IMR-90 (cell line): ENCODE measurements around the gene P2RX3. TPM values are rescaled to one million over a fixed set of nuclear protein-coding genes. Genes with fewer than 3 reads are reported as not detected.
A peak's percentile ranks its signal among the peaks of the same experiment; 100 is the strongest.

Source experiments
- ATAC-seq: fragments of 200-7000 bp; cut with Tn5 transposase; 2 replicates; pipeline ENCODE4 v1.9.1; 2020; ENCODE audit warnings: low read depth, mild to moderate bottlenecking, moderate library complexity
- BruUV-seq: library from RNA; stranded (reverse); fragments of 400-500 nt; replicated peaks from 2 replicates; lab custom pipeline; 2021; lab: Mats Ljungman, UMichigan
- CTCF ChIA-PET: fragments of 300-600 bp; formaldehyde crosslinking; extraction: SDS; loops from one replicate; lab custom pipeline; 2021; ENCODE audit warnings: antibody characterized with exemption; lab: Yijun Ruan, JAX
- POLR2A ChIA-PET: fragments of 300-600 bp; sonication (Branson Sonifier 250); formaldehyde crosslinking; loops from one replicate; lab custom pipeline; 2022; ENCODE audit warnings: antibody characterized with exemption; ENCODE audit not compliant: unreplicated experiment; lab: Charles Lee
- DNase-seq: peaks from one replicate; pipeline ENCODE4 v3.0.0; 2013
- H2AFZ ChIP-seq: replicated peaks from 2 replicates; pipeline ENCODE3; 2013; ENCODE audit warnings: low read length, mild to moderate bottlenecking; ENCODE audit not compliant: poor library complexity
- H2AK5ac ChIP-seq: 2 replicates; pipeline ENCODE4 v1.6.1; 2013; ENCODE audit warnings: low read depth, low read length, inconsistent platforms
- H2AK9ac ChIP-seq: replicated peaks from 2 replicates; pipeline ENCODE3; 2013; ENCODE audit warnings: mild to moderate bottlenecking, low read depth, low read length, moderate library complexity; ENCODE audit not compliant: poor library complexity
- H2BK120ac ChIP-seq: 2 replicates; pipeline ENCODE4 v1.6.1; 2013; ENCODE audit warnings: low read depth, low read length, inconsistent platforms
- H2BK15ac ChIP-seq: 3 replicates; pipeline ENCODE4 v1.6.1; 2013; ENCODE audit warnings: low read depth, low read length, inconsistent platforms
- H2BK20ac ChIP-seq: 2 replicates; pipeline ENCODE4 v1.6.1; 2013; ENCODE audit warnings: low read depth, mild to moderate bottlenecking, inconsistent platforms, low read length, moderate library complexity
- H2BK5ac ChIP-seq: 2 replicates; pipeline ENCODE4 v1.6.1; 2013; ENCODE audit warnings: mild to moderate bottlenecking, low read depth, low read length, inconsistent platforms; ENCODE audit not compliant: poor library complexity, severe bottlenecking
- H3K14ac ChIP-seq: replicated peaks from 2 replicates; pipeline ENCODE4 v1.6.1; 2013; ENCODE audit warnings: low read depth, low read length, inconsistent platforms
- H3K18ac ChIP-seq: 2 replicates; pipeline ENCODE4 v1.6.1; 2013; ENCODE audit warnings: low read depth, low read length, control low read depth
- H3K23ac ChIP-seq: 2 replicates; pipeline ENCODE4 v1.6.1; 2013; ENCODE audit warnings: low read depth, low read length, inconsistent platforms
- H3K27ac ChIP-seq: 2 replicates; pipeline ENCODE4 v1.5.1; 2013; ENCODE audit warnings: mild to moderate bottlenecking, control low read depth, low read length; ENCODE audit not compliant: insufficient read depth
- H3K27me3 ChIP-seq: 2 replicates; pipeline ENCODE4 v1.6.1; 2013; ENCODE audit warnings: low read length; ENCODE audit not compliant: control insufficient read depth, insufficient read depth
- H3K36me3 ChIP-seq: 2 replicates; pipeline ENCODE4 v1.6.1; 2013; ENCODE audit warnings: low read length, mixed read lengths; ENCODE audit not compliant: control insufficient read depth, insufficient read depth
- H3K4ac ChIP-seq: 2 replicates; pipeline ENCODE4 v1.6.1; 2013; ENCODE audit warnings: low read depth, low read length, inconsistent platforms
- H3K4me1 ChIP-seq: 2 replicates; pipeline ENCODE4 v1.6.1; 2013; ENCODE audit warnings: low read length, mixed read lengths; ENCODE audit not compliant: control insufficient read depth, insufficient read depth
- H3K4me2 ChIP-seq: 2 replicates; pipeline ENCODE4 v1.6.1; 2013; ENCODE audit warnings: low read depth, mild to moderate bottlenecking, control low read depth, low read length, moderate library complexity
- H3K4me3 ChIP-seq: 2 replicates; pipeline ENCODE4 v1.5.1; 2013; ENCODE audit warnings: low read depth, mild to moderate bottlenecking, control low read depth, low read length, moderate library complexity; ENCODE audit not compliant: insufficient read depth
- H3K56ac ChIP-seq: 2 replicates; pipeline ENCODE4 v1.6.1; 2013; ENCODE audit warnings: low read length, inconsistent platforms; ENCODE audit not compliant: insufficient read depth; ENCODE audit errors: extremely low read depth
- H3K79me1 ChIP-seq, 2 experiments: 2 replicates each; pipeline ENCODE4 v1.6.1; 2013; ENCODE audit warnings: low read length in 2 of 2, inconsistent platforms in 1 of 2, low read depth in 1 of 2
- H3K9ac ChIP-seq: 2 replicates; pipeline ENCODE4 v1.6.1; 2013; ENCODE audit warnings: low read depth, low read length, control low read depth
- H3K9me1 ChIP-seq: 2 replicates; pipeline ENCODE4 v1.6.1; 2013; ENCODE audit warnings: low read length, inconsistent platforms; ENCODE audit not compliant: insufficient read depth
- H3K9me3 ChIP-seq: 2 replicates; pipeline ENCODE4 v1.6.1; 2013; ENCODE audit warnings: low read length; ENCODE audit not compliant: control insufficient read depth, insufficient read depth
- H4K20me1 ChIP-seq: 2 replicates; pipeline ENCODE4 v1.6.1; 2013; ENCODE audit warnings: low read length, inconsistent platforms; ENCODE audit not compliant: insufficient read depth
- H4K5ac ChIP-seq: 2 replicates; pipeline ENCODE4 v1.6.1; 2013; ENCODE audit warnings: mild to moderate bottlenecking, low read depth, low read length, control low read depth
- H4K8ac ChIP-seq, 2 experiments: 2 replicates each; pipeline ENCODE4 v1.6.1; 2013; ENCODE audit warnings: low read depth in 2 of 2, low read length in 2 of 2, control low read depth in 1 of 2, inconsistent platforms in 1 of 2
- H4K91ac ChIP-seq: 2 replicates; pipeline ENCODE4 v1.6.1; 2013; ENCODE audit warnings: low read depth, low read length, inconsistent platforms; ENCODE audit not compliant: insufficient read depth
- BHLHE40 ChIP-seq: fragments of 150-350 bp; IDR thresholded peaks from 2 replicates; pipeline ENCODE4 v1.6.1; 2016; ENCODE audit warnings: mild to moderate bottlenecking, low read depth, low read length
- CEBPB ChIP-seq: IDR thresholded peaks from 2 replicates; pipeline ENCODE4 v1.6.1; 2012; ENCODE audit warnings: low read depth, low read length, improper control_type of control experiment
- CHD1 ChIP-seq: IDR thresholded peaks from 2 replicates; pipeline ENCODE4 v1.6.1; 2012; ENCODE audit warnings: low read depth, low read length, improper control_type of control experiment
- CTCF ChIP-seq: conservative IDR thresholded peaks from 2 replicates; pipeline ENCODE4 v1.5.1; 2012; ENCODE audit warnings: mild to moderate bottlenecking, low read depth, low read length, improper control_type of control experiment
- ELK1 ChIP-seq: fragments of 150-350 bp; IDR thresholded peaks from 2 replicates; pipeline ENCODE4 v1.6.1; 2016; ENCODE audit warnings: low read depth, mild to moderate bottlenecking, low read length, moderate library complexity, borderline replicate concordance
- FOS ChIP-seq: fragments of 150-350 bp; IDR thresholded peaks from 2 replicates; pipeline ENCODE4 v1.6.1; 2016; ENCODE audit warnings: low read depth, low read length
- MAFK ChIP-seq: IDR thresholded peaks from 2 replicates; pipeline ENCODE4 v1.6.1; 2012; ENCODE audit warnings: low read depth, low read length, improper control_type of control experiment
- MAZ ChIP-seq: IDR thresholded peaks from 2 replicates; pipeline ENCODE4 v1.6.1; 2012; ENCODE audit warnings: low read depth, mild to moderate bottlenecking, low read length, improper control_type of control experiment, moderate library complexity, borderline replicate concordance
- MXI1 ChIP-seq: IDR thresholded peaks from 2 replicates; pipeline ENCODE4 v1.6.1; 2012; ENCODE audit warnings: low read depth, mild to moderate bottlenecking, low read length, moderate library complexity, borderline replicate concordance
- NFE2L2 ChIP-seq: fragments of 150-350 bp; IDR thresholded peaks from 2 replicates; pipeline ENCODE4 v1.6.1; 2016; ENCODE audit warnings: low read depth, mild to moderate bottlenecking, low read length
- POLR2A ChIP-seq: IDR thresholded peaks from 2 replicates; pipeline ENCODE4 v1.6.1; 2012; ENCODE audit warnings: mild to moderate bottlenecking, low read depth, low read length
- RAD21 ChIP-seq: IDR thresholded peaks from 2 replicates; pipeline ENCODE4 v1.6.1; 2012; ENCODE audit warnings: low read length, improper control_type of control experiment
- RCOR1 ChIP-seq: IDR thresholded peaks from 2 replicates; pipeline ENCODE4 v1.6.1; 2012; ENCODE audit warnings: mild to moderate bottlenecking, low read length, improper control_type of control experiment; ENCODE audit not compliant: insufficient replicate concordance
- RFX5 ChIP-seq: IDR thresholded peaks from 2 replicates; pipeline ENCODE4 v1.8.0; 2012; ENCODE audit warnings: low read depth, mild to moderate bottlenecking, low read length, moderate library complexity
- SMC3 ChIP-seq: fragments of 150-350 bp; IDR thresholded peaks from 2 replicates; pipeline ENCODE4 v1.6.1; 2016; ENCODE audit warnings: low read depth, mild to moderate bottlenecking, antibody characterized with exemption, low read length, moderate library complexity
- USF2 ChIP-seq: fragments of 150-350 bp; IDR thresholded peaks from 2 replicates; pipeline ENCODE4 v1.6.1; 2017; ENCODE audit warnings: mild to moderate bottlenecking, antibody characterized with exemption, low read length, low read depth
- WGBS, 2 experiments: methylation state at CpG; one replicate each; pipeline versions ENCODE4 v1.1.5 to v1.1.7; 2013; ENCODE audit warnings: missing lambda C conversion rate in 2 of 2; ENCODE audit not compliant: insufficient read length in 1 of 2; ENCODE audit errors: extremely low coverage in 2 of 2; 5-methylcytosine and 5-hydroxymethylcytosine counted together
- dilution Hi-C: fragments of 300-500 bp; cut with HindIII; formaldehyde crosslinking; loops from one replicate; pipeline ENCODE4 v1.14.3; 2018; ENCODE audit warnings: low sequenced_read_pairs; ENCODE audit not compliant: unreplicated experiment
- in situ Hi-C: fragments of 300-500 bp; cut with MboI; formaldehyde crosslinking; loops from 3 replicates; pipeline ENCODE4 v1.14.3; 2019; ENCODE audit warnings: low sequenced_read_pairs, inconsistent platforms, mixed read lengths
- intact Hi-C: fragments of 100-400 bp; cut with micrococcal nuclease; formaldehyde crosslinking; loops from 2 replicates; pipeline ENCODE4 v1.10.0; 2022
- polyA plus RNA-seq, 3 experiments: library from polyadenylated mRNA; depleted of rRNA; stranded (reverse); fragments of >200 nt; gene quantifications; 2 replicates each; pipeline ENCODE4 v1.2.3, GENCODE V29; 2012; ENCODE audit warnings: low replicate concordance in 1 of 3
- total RNA-seq: library from RNA; depleted of rRNA; stranded (reverse); fragments of >200 nt; gene quantifications from 2 replicates; pipeline ENCODE4 v1.2.3, GENCODE V29; 2012

Gene P2RX3
- total and polyA plus RNA-seq, 2 of the 4 experiments (the other 2 are of a cell fraction): not detected

DNA sequence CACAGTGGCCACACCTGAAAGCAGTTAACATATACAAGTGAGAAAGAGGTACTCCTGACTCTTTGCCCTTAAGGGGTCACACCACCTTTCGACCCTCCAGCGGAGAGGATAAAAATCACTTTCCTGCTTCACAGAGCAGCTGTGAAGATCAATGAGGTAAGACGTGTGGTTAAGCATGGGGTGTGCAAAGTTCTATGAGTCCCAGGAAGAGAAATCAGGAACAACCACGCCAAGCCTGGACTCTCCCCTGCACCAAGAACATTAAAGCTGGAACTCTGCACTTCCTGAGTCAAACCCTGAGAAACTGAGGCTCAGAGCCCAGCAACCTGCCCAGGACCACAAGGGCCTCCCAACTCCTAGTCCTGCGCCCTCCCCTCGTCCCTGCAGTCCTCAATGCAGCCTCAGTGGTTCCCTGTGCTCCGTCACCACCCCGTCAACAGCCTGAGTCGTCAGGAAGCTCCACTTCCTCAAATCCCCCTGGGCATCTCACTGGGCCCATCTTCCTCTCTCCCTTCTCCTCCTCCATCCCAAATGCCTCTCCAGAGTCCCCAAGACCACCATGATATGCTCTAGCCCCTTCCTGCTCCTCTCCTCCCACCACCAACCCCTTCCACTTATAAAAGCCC, 31.1 kb upstream of the P2RX3 start:
- no peak overlapping the region for H3K23ac ChIP-seq
- CTCF ChIA-PET: no interaction called here
- no peak for DNase-seq
- POLR2A ChIA-PET: no interaction called here
- H2BK15ac ChIP-seq: no peak overlapping the region
- 80% methylated on average over 2 of the region's 9 CpGs; no CpG with 5 or more reads in 1 of the 2 experiments for WGBS, 2 experiments
- TF ChIP-seq CHD1: no peak
- TF ChIP-seq RFX5: no peak
- TF ChIP-seq USF2: no peak
- TF ChIP-seq RAD21: no peak
- TF ChIP-seq SMC3: no peak
- TF ChIP-seq FOS: no peak
- TF ChIP-seq RCOR1: no peak
- no peak for TF ChIP-seq MXI1
- no peak for TF ChIP-seq BHLHE40
- no peak for TF ChIP-seq MAFK
- no peak for TF ChIP-seq POLR2A
- TF ChIP-seq NFE2L2: no peak
- TF ChIP-seq CTCF: no peak
- no peak for TF ChIP-seq ELK1
- TF ChIP-seq CEBPB: no peak
- TF ChIP-seq MAZ: no peak
- H4K91ac ChIP-seq: no peak overlapping the region
- dilution Hi-C loops: no loop called here
- in situ Hi-C loops: no loop called here
- H4K5ac ChIP-seq: no peak overlapping the region
- H4K20me1 ChIP-seq: peaks cover 69% of the 10 kb centered on the region
- H2AK9ac ChIP-seq: peak overlapping the region; percentile 69
- peaks cover 60% of the 10 kb centered on the region for H3K36me3 ChIP-seq
- H2AFZ ChIP-seq: no peak overlapping the region
- no peak for ATAC-seq
- H3K14ac ChIP-seq: no peak overlapping the region; the same call in 1 of the 2 replicates
- H2BK5ac ChIP-seq: no peak overlapping the region
- H3K4me2 ChIP-seq: 0 out of 2 replicates have a peak overlapping the region, but pooled peaks have one; percentile 12
- intact Hi-C loops: no loop called here
- no peak overlapping the region for H3K9ac ChIP-seq
- no peak overlapping the region for H2BK120ac ChIP-seq
- peaks cover 40 to 89% of the 10 kb centered on the region in 2 experiments for H3K79me1 ChIP-seq
- no peak overlapping the region for H3K4me3 ChIP-seq
- H3K56ac ChIP-seq: no peak overlapping the region
- no peak overlapping the region for H3K4ac ChIP-seq
- no peak overlapping the region for H4K8ac ChIP-seq
- H3K27ac ChIP-seq: no peak overlapping the region
- H3K9me1 ChIP-seq: peaks cover 56% of the 10 kb centered on the region
- H2BK20ac ChIP-seq: no peak overlapping the region
- BruUV-seq: no TSS peak
- no peak overlapping the region for H3K18ac ChIP-seq
- peaks cover 46% of the 10 kb centered on the region for H3K4me1 ChIP-seq
- no peaks in the 10 kb centered on the region for H3K9me3 ChIP-seq
- H3K27me3 ChIP-seq: no peaks in the 10 kb centered on the region
- H2AK5ac ChIP-seq: no peak overlapping the region
